Measurements from ENCODE around the gene NUB1.

NUB1 gene

DNA sequence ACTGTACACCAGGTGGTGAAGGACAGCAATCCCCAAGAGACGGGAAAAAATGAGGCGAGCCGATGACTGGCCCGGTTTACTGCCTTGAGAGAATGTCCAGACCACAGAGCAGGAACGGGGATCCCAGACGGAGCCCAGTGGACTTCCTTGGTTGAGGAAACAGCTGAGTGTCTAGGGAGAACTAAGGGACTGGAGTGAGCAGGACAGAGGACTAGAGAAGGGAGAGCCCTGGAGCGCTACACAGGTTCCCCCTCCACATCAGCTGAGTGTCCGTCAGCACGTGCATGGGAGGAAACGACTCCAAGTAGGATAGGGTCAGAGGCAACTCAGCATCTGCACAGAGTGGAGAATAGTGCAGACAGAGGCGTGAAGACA, 75.3 kb downstream of the NUB1 start:
- H3K9me3 ChIP-seq (ENCODE audit: control insufficient read depth in 2 of 2, low read length in 2 of 2), result peaks cover 3 to 4% of the 10 kb centered on the region in 2 donors

DNA sequence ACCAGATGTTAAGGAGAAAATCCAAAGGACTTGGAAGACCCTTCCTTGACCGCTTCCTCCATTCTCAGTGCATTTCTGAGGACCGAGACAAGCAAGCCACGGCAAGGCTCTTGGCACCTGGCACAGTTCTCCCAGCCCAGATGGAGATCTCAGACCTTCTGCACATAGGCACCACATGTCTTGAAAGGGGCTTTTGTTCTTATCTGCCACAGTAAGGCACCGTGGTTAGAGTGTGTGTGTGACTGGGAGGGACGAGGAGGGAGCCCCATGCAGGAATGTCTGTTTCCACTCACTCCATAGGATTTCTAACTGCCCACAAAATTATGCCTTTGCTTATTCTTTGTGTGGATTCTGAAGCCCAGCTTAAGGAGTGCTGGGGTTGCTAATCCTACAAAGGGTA, 78.5 kb downstream of the NUB1 start:
- Histone ChIP-seq H3K36me3 (ENCODE audit: control insufficient read depth in 2 of 2, insufficient read depth in 2 of 2, low read length in 2 of 2) (no peaks in the 10 kb centered on the region), H3K4me1 (ENCODE audit: control insufficient read depth in 2 of 2, insufficient read depth in 2 of 2, low read length in 2 of 2) (no peaks in the 10 kb centered on the region), H3K4me3 (ENCODE audit: low read length in 2 of 2) (no peak overlapping the region), H3K9ac (ENCODE audit: low read depth in 1 of 2, low read length in 2 of 2) (no peak overlapping the region), H3K9me3 (ENCODE audit: control insufficient read depth in 2 of 2, low read length in 2 of 2) (peaks cover 3 to 4% of the 10 kb centered on the region in 2 donors), H3K27ac (ENCODE audit: low read depth in 2 of 2, low read length in 2 of 2) (no peak overlapping the region), H3K27me3 (ENCODE audit: control insufficient read depth in 2 of 2, insufficient read depth in 2 of 2, low read length in 2 of 2) (peaks cover 1 to 8% of the 10 kb centered on the region in 2 donors)

More for the DNA sequence above, 75.3 kb downstream of the NUB1 start:
- peaks cover 5 to 13% of the 10 kb centered on the region in 2 donors for H3K27me3 ChIP-seq (ENCODE audit: control insufficient read depth in 2 of 2, insufficient read depth in 2 of 2, low read length in 2 of 2)
- no peaks in the 10 kb centered on the region for H3K36me3 ChIP-seq (ENCODE audit: control insufficient read depth in 2 of 2, insufficient read depth in 2 of 2, low read length in 2 of 2)
- no peak overlapping the region for H3K27ac ChIP-seq (ENCODE audit: low read depth in 2 of 2, low read length in 2 of 2)
- no peak overlapping the region for H3K9ac ChIP-seq (ENCODE audit: low read depth in 1 of 2, low read length in 2 of 2)
- H3K4me3 ChIP-seq (ENCODE audit: low read length in 2 of 2), result no peak overlapping the region
- H3K4me1 ChIP-seq (ENCODE audit: control insufficient read depth in 2 of 2, insufficient read depth in 2 of 2, low read length in 2 of 2), result no peaks in the 10 kb centered on the region

DNA sequence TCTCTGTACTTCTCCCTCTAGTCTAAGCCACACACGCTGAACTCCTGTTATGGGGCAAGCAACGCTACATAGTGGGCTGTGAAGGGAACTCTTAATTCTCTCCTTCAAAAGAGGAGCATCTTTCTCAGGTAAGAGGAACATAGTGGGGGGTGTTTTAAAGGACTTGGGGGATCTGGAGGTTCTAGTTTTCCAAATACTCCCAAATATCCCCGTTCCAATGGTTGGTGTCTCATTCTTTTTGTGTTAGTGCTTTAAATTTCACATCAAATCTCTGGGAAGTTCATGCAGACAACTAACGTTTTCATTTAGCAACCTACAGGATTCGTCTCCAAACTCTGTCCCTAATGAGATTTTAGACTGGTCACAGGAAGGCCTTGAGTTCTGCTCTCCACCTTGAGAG, 80.6 kb downstream of the NUB1 start:
- H3K9me3 ChIP-seq (ENCODE audit: control insufficient read depth in 2 of 2, low read length in 2 of 2), result peaks cover 3 to 4% of the 10 kb centered on the region in 2 donors
- no peak overlapping the region for H3K9ac ChIP-seq (ENCODE audit: low read depth in 1 of 2, low read length in 2 of 2)
- H3K4me1 ChIP-seq (ENCODE audit: control insufficient read depth in 2 of 2, insufficient read depth in 2 of 2, low read length in 2 of 2), result no peaks in the 10 kb centered on the region
- no peak overlapping the region for H3K27ac ChIP-seq (ENCODE audit: low read depth in 2 of 2, low read length in 2 of 2)
- no peaks in the 10 kb centered on the region for H3K36me3 ChIP-seq (ENCODE audit: control insufficient read depth in 2 of 2, insufficient read depth in 2 of 2, low read length in 2 of 2)
- no peak overlapping the region for H3K4me3 ChIP-seq (ENCODE audit: low read length in 2 of 2)
- H3K27me3 ChIP-seq (ENCODE audit: control insufficient read depth in 2 of 2, insufficient read depth in 2 of 2, low read length in 2 of 2), result peaks cover 0 to 2% of the 10 kb centered on the region in 2 donors

DNA sequence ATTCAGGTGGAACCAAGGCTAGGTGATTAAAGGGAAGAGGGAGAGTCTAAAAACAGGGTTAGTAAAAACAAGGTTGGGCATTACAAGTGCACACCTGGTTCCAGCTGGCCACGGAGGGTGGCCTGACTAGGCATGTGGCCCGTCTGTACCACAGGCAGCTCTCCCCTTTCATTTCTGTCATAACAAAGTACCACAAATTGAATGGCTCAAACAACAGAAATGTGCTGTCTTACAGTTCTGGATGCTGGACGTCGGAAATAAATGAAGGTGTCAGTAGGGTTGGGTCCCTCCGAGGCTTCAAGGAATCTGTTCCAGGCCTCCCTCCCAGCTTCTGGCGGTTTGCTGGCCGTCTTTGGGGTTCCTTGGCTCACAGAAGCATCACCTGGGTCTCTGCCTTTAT, 81.6 kb downstream of the NUB1 start:
- Histone ChIP-seq H3K9me3 (ENCODE audit: control insufficient read depth in 2 of 2, low read length in 2 of 2) (peaks cover 3 to 4% of the 10 kb centered on the region in 2 donors), H3K27me3 (ENCODE audit: control insufficient read depth in 2 of 2, insufficient read depth in 2 of 2, low read length in 2 of 2) (peaks cover 0 to 2% of the 10 kb centered on the region in 2 donors), H3K27ac (ENCODE audit: low read depth in 2 of 2, low read length in 2 of 2) (no peak overlapping the region), H3K36me3 (ENCODE audit: control insufficient read depth in 2 of 2, insufficient read depth in 2 of 2, low read length in 2 of 2) (no peaks in the 10 kb centered on the region), H3K4me3 (ENCODE audit: low read length in 2 of 2) (no peak overlapping the region), H3K9ac (ENCODE audit: low read depth in 1 of 2, low read length in 2 of 2) (no peak overlapping the region), H3K4me1 (ENCODE audit: control insufficient read depth in 2 of 2, insufficient read depth in 2 of 2, low read length in 2 of 2) (peaks cover 0 to 1% of the 10 kb centered on the region in 2 donors)

DNA sequence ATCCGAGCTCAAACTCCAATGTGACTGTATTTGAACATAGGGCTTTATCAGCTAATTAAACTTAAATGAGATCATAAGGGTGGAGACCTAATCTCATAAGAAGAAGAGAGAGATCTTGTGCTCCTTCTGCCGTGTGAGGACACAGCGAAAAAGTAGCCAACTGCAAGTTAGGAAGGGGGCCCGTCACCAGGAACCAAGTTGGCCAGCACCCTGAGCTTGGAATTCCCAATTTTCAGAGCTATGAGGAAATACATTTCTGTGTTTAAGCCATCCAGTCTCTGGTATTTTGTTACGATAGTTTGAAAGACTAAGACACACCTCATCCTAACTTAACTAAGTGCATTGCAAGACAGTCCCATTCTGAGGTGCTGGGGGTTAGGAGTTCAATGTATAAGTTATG, 82.3 kb downstream of the NUB1 start:
- Histone ChIP-seq H3K4me3 (ENCODE audit: low read length in 2 of 2) (no peak overlapping the region), H3K9ac (ENCODE audit: low read depth in 1 of 2, low read length in 2 of 2) (no peak overlapping the region), H3K9me3 (ENCODE audit: control insufficient read depth in 2 of 2, low read length in 2 of 2) (peaks cover 3 to 4% of the 10 kb centered on the region in 2 donors), H3K36me3 (ENCODE audit: control insufficient read depth in 2 of 2, insufficient read depth in 2 of 2, low read length in 2 of 2) (no peaks in the 10 kb centered on the region), H3K27me3 (ENCODE audit: control insufficient read depth in 2 of 2, insufficient read depth in 2 of 2, low read length in 2 of 2) (peaks cover 0 to 2% of the 10 kb centered on the region in 2 donors), H3K27ac (ENCODE audit: low read depth in 2 of 2, low read length in 2 of 2) (no peak overlapping the region), H3K4me1 (ENCODE audit: control insufficient read depth in 2 of 2, insufficient read depth in 2 of 2, low read length in 2 of 2) (peaks cover 0 to 2% of the 10 kb centered on the region in 2 donors)

DNA sequence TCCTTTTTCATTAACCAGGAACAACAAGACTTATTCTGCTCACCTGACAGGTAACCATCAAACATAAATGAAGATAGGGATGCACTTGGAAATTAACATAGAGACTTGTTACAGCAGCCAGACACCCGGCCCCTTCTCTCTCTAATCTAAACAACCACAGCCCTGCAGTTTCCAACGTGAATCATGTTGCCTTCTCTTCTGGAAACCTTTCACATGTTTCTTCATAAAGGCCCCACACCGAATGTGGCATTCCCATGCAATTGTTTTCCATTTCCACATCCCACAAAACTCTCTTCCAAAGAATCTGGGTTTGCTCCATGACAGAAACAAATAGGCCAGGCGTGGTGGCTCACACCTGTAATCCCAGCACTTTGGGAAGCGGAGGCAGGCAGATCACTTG, 83.2 kb downstream of the NUB1 start:
- no peak overlapping the region for H3K27ac ChIP-seq (ENCODE audit: low read depth in 2 of 2, low read length in 2 of 2)
- peaks cover 2 to 8% of the 10 kb centered on the region in 2 donors for H3K4me1 ChIP-seq (ENCODE audit: control insufficient read depth in 2 of 2, insufficient read depth in 2 of 2, low read length in 2 of 2)
- H3K27me3 ChIP-seq (ENCODE audit: control insufficient read depth in 2 of 2, insufficient read depth in 2 of 2, low read length in 2 of 2), result peaks cover 0 to 2% of the 10 kb centered on the region in 2 donors
- H3K9me3 ChIP-seq (ENCODE audit: control insufficient read depth in 2 of 2, low read length in 2 of 2), result peaks cover 3 to 4% of the 10 kb centered on the region in 2 donors
- H3K4me3 ChIP-seq (ENCODE audit: low read length in 2 of 2), result no peak overlapping the region
- H3K36me3 ChIP-seq (ENCODE audit: control insufficient read depth in 2 of 2, insufficient read depth in 2 of 2, low read length in 2 of 2), result no peaks in the 10 kb centered on the region
- H3K9ac ChIP-seq (ENCODE audit: low read depth in 1 of 2, low read length in 2 of 2), result no peak overlapping the region

DNA sequence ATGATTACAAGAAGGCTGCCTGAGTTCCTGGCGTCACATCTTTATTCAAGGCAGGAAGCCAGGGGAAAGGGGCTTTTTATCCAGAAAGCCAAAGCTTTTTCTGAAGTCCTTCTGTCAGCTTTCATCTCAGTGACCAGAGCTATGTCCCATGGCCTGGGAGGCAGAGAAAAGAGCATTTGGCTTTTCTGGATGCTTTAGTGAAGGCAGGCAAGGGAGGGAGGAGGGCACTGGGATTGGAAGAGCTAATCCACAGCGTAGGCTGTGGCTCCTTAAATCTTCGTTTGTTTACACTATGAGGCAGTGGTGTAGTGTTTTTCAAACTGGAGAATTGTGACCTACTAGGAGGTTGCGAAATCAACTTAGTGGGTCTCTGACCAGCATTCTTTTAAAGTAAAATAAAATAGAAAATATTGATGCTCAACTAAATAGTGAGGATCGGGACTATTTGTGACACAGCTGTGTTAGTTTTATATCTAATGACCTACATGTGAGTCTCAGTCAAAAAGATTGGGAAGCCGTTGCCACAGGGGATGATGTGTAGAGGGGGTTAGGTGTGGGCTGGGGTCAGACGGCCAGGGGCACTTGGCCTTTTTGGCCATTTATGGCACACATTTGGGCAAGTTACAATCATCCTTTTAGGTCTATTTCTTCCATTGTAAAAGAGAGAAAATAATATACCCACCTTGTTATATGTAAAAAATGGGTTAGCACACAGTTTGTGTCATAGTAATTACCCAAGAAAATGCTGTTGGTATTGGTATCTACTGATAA, 84.2 kb downstream of the NUB1 start:
- Histone ChIP-seq H3K36me3 (ENCODE audit: control insufficient read depth in 2 of 2, insufficient read depth in 2 of 2, low read length in 2 of 2) (no peaks in the 10 kb centered on the region), H3K27me3 (ENCODE audit: control insufficient read depth in 2 of 2, insufficient read depth in 2 of 2, low read length in 2 of 2) (peaks cover 0 to 2% of the 10 kb centered on the region in 2 donors), H3K4me1 (ENCODE audit: control insufficient read depth in 2 of 2, insufficient read depth in 2 of 2, low read length in 2 of 2) (peaks cover 3 to 8% of the 10 kb centered on the region in 2 donors), H3K9ac (ENCODE audit: low read depth in 1 of 2, low read length in 2 of 2) (no peak overlapping the region), H3K9me3 (ENCODE audit: control insufficient read depth in 2 of 2, low read length in 2 of 2) (no peaks in the 10 kb centered on the region), H3K27ac (ENCODE audit: low read depth in 2 of 2, low read length in 2 of 2) (peak overlapping the region; percentile 44 to 52), H3K4me3 (ENCODE audit: low read length in 2 of 2) (no peak overlapping the region)

DNA sequence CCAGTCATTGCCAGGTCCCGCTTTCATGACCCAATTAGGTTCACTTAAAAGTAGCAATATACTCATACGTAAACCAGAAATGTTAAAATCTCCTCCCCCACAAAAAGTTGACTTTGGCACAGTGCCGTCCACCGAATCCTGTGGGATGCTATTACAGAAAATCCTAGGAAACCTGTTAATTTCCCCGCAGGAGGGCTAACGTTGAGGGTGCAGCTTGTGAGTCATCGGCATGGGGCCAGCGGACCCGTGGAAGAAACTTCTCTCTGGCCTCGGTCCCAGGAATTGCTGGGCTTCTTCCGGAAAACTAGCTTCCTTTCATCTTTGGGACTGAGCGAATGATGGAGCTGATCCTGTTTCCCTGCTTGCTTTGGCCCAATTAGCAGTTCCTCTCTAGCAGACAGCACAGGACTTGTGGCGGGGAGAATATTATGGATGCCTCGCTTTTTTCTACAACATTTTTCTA, 84.9 kb downstream of the NUB1 start:
- no peak overlapping the region for H3K9ac ChIP-seq (ENCODE audit: low read depth in 1 of 2, low read length in 2 of 2)
- peak overlapping the region; percentile 44 to 52 for H3K27ac ChIP-seq (ENCODE audit: low read depth in 2 of 2, low read length in 2 of 2)
- H3K4me3 ChIP-seq (ENCODE audit: low read length in 2 of 2), result no peak overlapping the region
- peaks cover 3 to 8% of the 10 kb centered on the region in 2 donors for H3K4me1 ChIP-seq (ENCODE audit: control insufficient read depth in 2 of 2, insufficient read depth in 2 of 2, low read length in 2 of 2)
- no peaks in the 10 kb centered on the region for H3K36me3 ChIP-seq (ENCODE audit: control insufficient read depth in 2 of 2, insufficient read depth in 2 of 2, low read length in 2 of 2)
- no peaks in the 10 kb centered on the region for H3K9me3 ChIP-seq (ENCODE audit: control insufficient read depth in 2 of 2, low read length in 2 of 2)
- H3K27me3 ChIP-seq (ENCODE audit: control insufficient read depth in 2 of 2, insufficient read depth in 2 of 2, low read length in 2 of 2), result peaks cover 0 to 2% of the 10 kb centered on the region in 2 donors

DNA sequence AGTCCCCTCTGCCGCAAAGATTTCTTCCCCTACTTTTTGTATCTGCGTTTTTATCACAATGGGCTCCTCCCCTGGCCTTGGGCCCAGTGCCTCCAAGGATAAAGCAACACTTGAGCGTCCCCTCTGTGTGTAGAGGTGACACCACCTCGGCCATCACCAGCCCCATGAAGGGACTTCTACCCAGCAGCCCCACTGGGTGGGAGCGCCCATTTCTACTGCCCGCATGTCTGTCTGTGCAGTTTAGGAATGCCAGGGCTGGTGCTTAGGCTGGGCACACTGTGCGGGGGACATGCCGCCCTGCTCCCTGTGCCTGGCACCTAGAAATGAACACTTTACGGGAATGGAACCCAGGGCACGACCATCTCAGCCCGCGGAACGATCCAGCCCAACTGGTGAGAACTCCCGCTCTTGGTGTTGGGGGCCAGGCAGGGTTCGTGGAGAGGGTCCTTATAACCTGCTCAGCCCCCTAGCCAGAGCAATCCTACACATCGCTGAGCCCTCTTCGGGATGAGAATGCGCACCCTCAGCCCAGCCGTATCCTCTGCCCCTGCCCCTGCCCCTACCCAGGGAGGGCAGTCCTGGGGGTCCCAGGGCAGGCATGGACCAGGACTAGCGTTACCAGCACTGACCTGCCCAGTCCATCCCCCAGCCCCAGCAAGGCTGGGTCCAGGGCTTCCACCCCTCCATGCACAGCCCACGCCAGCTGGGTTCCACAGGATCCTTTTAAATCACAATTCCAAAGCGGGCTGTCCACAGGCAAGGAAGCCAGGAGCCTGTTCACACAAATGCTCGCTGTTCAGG, 85.5 kb downstream of the NUB1 start:
- no peaks in the 10 kb centered on the region for H3K9me3 ChIP-seq (ENCODE audit: control insufficient read depth in 2 of 2, low read length in 2 of 2)
- peak overlapping the region in 1 of 2 donors; percentile 19 for H3K27ac ChIP-seq (ENCODE audit: low read depth in 2 of 2, low read length in 2 of 2)
- no peak overlapping the region for H3K9ac ChIP-seq (ENCODE audit: low read depth in 1 of 2, low read length in 2 of 2)
- no peak overlapping the region for H3K4me3 ChIP-seq (ENCODE audit: low read length in 2 of 2)
- H3K27me3 ChIP-seq (ENCODE audit: control insufficient read depth in 2 of 2, insufficient read depth in 2 of 2, low read length in 2 of 2), result peaks cover 0 to 2% of the 10 kb centered on the region in 2 donors
- H3K4me1 ChIP-seq (ENCODE audit: control insufficient read depth in 2 of 2, insufficient read depth in 2 of 2, low read length in 2 of 2), result peaks cover 3 to 8% of the 10 kb centered on the region in 2 donors
- H3K36me3 ChIP-seq (ENCODE audit: control insufficient read depth in 2 of 2, insufficient read depth in 2 of 2, low read length in 2 of 2), result no peaks in the 10 kb centered on the region
